Gastrocnemius medialis (tissue), 4 donors: ENCODE measurements around the gene CTCF. TPM values are rescaled to one million over a fixed set of nuclear protein-coding genes. Genes with fewer than 3 reads are reported as not detected.

Experiments used
- ATAC-seq, 2 donors: fragments of 150-250 bp; one replicate each; pipeline ENCODE4 v1.9.1; 2016
- DNase-seq, 2 donors: peaks; one replicate each; pipeline ENCODE4 v3.0.0-alpha.2; 2019
- H3K27ac ChIP-seq, 4 donors: fragments of 200-600 bp; sonication (generic); 1 replicate in 1 of 4; 2 replicates in 3 of 4; pipeline ENCODE4 v1.5.1; 2016 to 2018; ENCODE audit warnings: mild to moderate bottlenecking in 2 of 4, moderate library complexity in 1 of 4
- H3K27me3 ChIP-seq, 3 donors: fragments of 200-600 bp; sonication (generic) in 2 of 3; 1 replicate in 1 of 3; 2 replicates in 2 of 3; pipeline versions ENCODE4 v1.5.1 to v1.6.0; 2016 to 2019; ENCODE audit warnings: mild to moderate bottlenecking in 1 of 3, moderate library complexity in 1 of 3
- H3K36me3 ChIP-seq, 2 donors: fragments of 200-600 bp; sonication (generic) in 1 of 2; one replicate each; pipeline ENCODE4 v1.5.1; 2017 to 2018
- H3K4me1 ChIP-seq, 2 donors: fragments of 200-600 bp; sonication (generic) in 1 of 2; one replicate each; pipeline ENCODE4 v1.5.1; 2016 to 2017; ENCODE audit warnings: mild to moderate bottlenecking in 2 of 2
- H3K4me3 ChIP-seq, 4 donors: fragments of 200-600 bp; sonication (generic) in 3 of 4; 1 replicate in 1 of 4; 2 replicates in 3 of 4; pipeline ENCODE4 v1.5.1; 2016 to 2019; ENCODE audit warnings: mild to moderate bottlenecking in 2 of 4
- H3K9me3 ChIP-seq, 3 donors: fragments of 200-600 bp; sonication (generic) in 2 of 3; 1 replicate in 1 of 3; 2 replicates in 2 of 3; pipeline ENCODE4 v1.5.1; 2016 to 2019
- POLR2A ChIP-seq, 2 donors: fragments of 450-650 bp; IDR thresholded peaks; one replicate each; pipeline ENCODE4 v1.6.1; 2017; ENCODE audit warnings: antibody characterized with exemption in 2 of 2, mild to moderate bottlenecking in 2 of 2, moderate library complexity in 2 of 2
- in situ Hi-C, 4 donors: fragments of 200-750 bp; cut with MboI; loops; one replicate each; pipeline versions ENCODE4 v1.15.0 to v1.8.0; 2017; ENCODE audit warnings: low sequenced_read_pairs in 4 of 4
- intact Hi-C: fragments of 100-400 bp; cut with DNase I; formaldehyde crosslinking; loops from one replicate; pipeline ENCODE4 v1.15.1; 2023; ENCODE audit warnings: low total_unique reads
- total RNA-seq, 4 donors: library from RNA; depleted of rRNA; stranded (reverse); fragments of >200 nt; gene quantifications; one replicate each; pipeline versions ENCODE4 v1.1.0 to v1.2.3, GENCODE V29; 2016
- TF ChIP-seq, protein P1 (sequence below), 5 experiments: fragments of 450-650 bp in 3 of 5; fragments of 200-600 bp in 2 of 5; sonication (generic) in 2 of 5; IDR thresholded peaks in 4 of 5; conservative IDR thresholded peaks in 1 of 5; 1 replicate in 4 of 5; 2 replicates in 1 of 5; pipeline ENCODE4 v1.5.1; 2016 to 2019; ENCODE audit warnings: antibody characterized with exemption in 5 of 5, mild to moderate bottlenecking in 3 of 5, moderate library complexity in 3 of 5

CTCF gene
- total RNA-seq, 4 donors from 2014 or later = 25.9 to 35.9 (median 30.3) TPM

DNA sequence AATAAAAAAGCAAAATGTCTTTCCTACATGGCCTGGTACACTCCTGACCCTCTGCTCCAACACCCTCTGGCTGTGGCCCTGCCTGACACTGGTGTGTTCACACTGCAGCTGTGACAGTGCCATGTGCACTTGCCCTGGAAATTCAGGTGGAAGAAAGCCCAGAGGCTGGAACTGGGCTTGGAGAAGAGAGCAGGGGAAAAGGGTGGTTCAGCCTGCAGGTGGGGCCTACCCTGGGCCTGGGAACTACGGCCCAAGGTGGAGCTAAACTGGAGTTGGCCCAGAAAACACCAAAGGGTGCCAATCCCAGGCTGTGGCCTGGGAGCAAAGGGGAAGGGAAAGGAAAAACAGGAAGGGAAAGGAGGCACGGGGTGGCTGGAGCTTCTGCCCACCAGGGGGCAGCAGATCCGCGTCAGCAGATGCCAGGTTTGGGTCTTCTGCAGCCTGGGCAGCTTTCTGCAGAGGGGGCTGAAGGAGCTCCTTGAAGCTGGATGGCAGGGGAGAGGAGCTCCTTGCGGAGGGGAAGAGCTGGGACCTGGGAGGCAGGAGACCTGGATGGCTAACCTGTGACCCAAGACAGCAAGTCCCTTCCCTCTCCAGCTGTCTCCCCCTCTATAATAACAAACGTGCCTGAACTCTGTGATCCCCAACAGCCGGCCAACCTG is 15.4 kb upstream of the CTCF start:
- no peak overlapping the region for H3K4me3 ChIP-seq
- TF ChIP-seq POLR2A (IDR thresholded peaks at IDR 0.05) = no peak
- TF ChIP-seq, protein P1, sequence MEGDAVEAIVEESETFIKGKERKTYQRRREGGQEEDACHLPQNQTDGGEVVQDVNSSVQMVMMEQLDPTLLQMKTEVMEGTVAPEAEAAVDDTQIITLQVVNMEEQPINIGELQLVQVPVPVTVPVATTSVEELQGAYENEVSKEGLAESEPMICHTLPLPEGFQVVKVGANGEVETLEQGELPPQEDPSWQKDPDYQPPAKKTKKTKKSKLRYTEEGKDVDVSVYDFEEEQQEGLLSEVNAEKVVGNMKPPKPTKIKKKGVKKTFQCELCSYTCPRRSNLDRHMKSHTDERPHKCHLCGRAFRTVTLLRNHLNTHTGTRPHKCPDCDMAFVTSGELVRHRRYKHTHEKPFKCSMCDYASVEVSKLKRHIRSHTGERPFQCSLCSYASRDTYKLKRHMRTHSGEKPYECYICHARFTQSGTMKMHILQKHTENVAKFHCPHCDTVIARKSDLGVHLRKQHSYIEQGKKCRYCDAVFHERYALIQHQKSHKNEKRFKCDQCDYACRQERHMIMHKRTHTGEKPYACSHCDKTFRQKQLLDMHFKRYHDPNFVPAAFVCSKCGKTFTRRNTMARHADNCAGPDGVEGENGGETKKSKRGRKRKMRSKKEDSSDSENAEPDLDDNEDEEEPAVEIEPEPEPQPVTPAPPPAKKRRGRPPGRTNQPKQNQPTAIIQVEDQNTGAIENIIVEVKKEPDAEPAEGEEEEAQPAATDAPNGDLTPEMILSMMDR (IDR thresholded peaks at IDR 0.05 in 4 of 5, conservative IDR thresholded peaks at IDR 0.05 in 1 of 5) = peak; percentile 76 to 97 (median 93)

DNA sequence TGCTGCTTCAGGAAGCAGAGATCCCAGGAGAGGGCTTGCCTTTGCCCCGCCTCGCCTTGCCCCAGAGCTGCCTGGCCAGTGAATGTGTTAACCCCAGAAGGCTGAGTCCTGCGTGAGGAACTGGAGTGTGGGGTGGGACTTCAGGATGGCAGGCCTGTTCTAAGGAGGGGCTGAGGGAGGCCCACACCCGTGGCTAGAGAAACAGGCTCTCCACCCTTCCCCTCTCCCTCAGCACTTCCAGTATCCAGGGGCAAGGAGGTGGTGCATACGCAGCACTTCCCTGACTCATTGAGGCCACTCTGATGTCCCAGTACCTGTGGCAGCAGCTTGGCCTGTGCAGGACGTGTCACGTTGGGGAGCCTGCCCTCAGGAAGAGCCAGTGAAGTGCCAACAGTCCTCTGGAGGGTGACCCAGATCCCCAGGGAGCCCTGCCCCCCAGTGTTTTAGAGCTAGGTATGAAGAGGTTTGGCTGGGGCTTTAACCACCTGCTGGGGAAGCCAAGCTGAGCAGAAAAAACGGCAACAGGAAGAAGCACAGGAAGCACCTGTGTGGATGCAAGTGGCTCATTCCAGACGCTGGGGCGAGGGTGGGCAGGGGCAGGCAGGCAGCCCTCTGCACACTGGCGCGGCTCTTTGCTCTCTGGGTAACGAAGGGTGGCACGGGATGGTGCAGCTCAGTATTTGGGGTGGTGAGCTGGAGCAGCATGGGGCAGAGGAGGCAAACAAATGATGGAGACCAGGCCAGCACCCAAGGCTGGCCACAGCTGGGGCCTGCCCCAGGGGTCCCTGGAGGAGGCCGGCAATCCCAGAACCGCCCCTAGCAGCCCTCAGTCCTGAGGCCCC is 14.7 kb upstream of the CTCF start:
- Histone ChIP-seq H3K27me3 (no peaks in the 10 kb centered on the region), H3K27ac (peak overlapping the region; percentile 0 to 74 (median 39)), H3K4me1 (peaks cover 47 to 58% of the 10 kb centered on the region in 2 donors), H3K4me3 (no peak overlapping the region), H3K36me3 (peaks cover 0 to 37% of the 10 kb centered on the region in 2 donors), H3K9me3 (no peaks in the 10 kb centered on the region)
- DNase-seq (no peak), ATAC-seq (peak in 1 of 2 donors; percentile 11)
- in situ Hi-C loops (loop anchor here in 1 of 4 donors (10.0 kb wide), 1 partner anchor 97 kb away; the partner anchor contains the start of gene CARMIL2), intact Hi-C loops (loop anchor here (1.0 to 2.0 kb wide), 2 partner anchors 15 to 97 kb away; partner anchors contain the start of genes CARMIL2 and CTCF)
- TF ChIP-seq, protein P1 (IDR thresholded peaks at IDR 0.05 in 4 of 5, conservative IDR thresholded peaks at IDR 0.05 in 1 of 5) = no peak
- no peak for TF ChIP-seq POLR2A (IDR thresholded peaks at IDR 0.05)

More for the DNA sequence above, 15.4 kb upstream of the CTCF start:
- in situ Hi-C loops (loop anchor here in 1 of 4 donors (10.0 kb wide), 1 partner anchor 98 kb away; the partner anchor contains the start of gene CARMIL2), intact Hi-C loops (loop anchor here (1.0 to 2.0 kb wide), 2 partner anchors 15 to 98 kb away; partner anchors contain the start of genes CARMIL2 and CTCF)
- peak overlapping the region; percentile 46 to 74 (median 62) for H3K27ac ChIP-seq
- no peaks in the 10 kb centered on the region for H3K9me3 ChIP-seq
- peak in 1 of 2 donors; percentile 69 for DNase-seq
- no peaks in the 10 kb centered on the region for H3K27me3 ChIP-seq
- ATAC-seq = peak; percentile 62 to 78
- peaks cover 0 to 42% of the 10 kb centered on the region in 2 donors for H3K36me3 ChIP-seq
- peaks cover 39 to 51% of the 10 kb centered on the region in 2 donors for H3K4me1 ChIP-seq

DNA sequence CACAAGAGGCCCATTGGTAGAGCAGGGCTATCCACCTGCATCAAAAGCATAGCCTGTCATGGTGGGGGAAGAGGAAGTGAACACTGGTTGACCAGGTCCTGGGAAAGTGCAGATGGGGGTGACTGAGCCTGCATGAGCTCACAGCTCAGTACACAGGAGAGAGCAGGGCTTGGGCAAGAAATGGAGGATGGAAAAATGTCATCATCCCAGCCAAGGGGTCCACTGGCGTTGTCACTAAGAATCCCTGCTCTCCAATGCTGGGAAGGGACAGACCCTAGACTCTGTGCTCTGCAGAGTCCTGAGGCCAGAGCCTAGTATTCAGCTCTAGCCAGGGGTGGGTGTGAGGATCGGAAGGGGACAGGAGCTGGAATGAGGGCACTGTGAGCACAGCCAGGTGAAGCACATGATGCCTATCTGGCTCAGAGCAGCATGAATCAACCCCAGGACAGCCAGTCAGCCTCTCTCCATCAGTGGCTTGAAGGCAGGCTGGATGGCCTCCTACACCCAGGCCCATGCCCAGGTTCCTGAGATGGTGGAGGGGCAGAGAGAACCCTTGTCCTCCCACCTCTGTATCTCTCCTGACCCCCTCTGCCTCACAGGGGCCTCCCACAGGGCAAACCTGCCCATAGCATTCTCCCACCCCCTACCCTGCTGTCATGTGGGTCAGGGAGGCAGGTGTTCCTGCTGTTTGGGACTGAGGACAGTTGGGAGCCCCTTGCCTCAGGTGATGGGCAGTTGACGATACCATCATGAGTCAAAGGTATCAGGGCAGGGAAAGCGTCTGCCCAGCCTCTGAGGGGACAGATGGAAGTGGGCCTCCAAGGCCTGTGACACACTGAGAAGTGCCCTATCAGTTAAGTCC is 13.8 kb upstream of the CTCF start:
- no peak for DNase-seq
- in situ Hi-C loops = loop anchor here in 1 of 4 donors (10.0 kb wide), 1 partner anchor 96 kb away; the partner anchor contains the start of gene CARMIL2
- intact Hi-C loops = no loop called here

More for the DNA sequence above, 13.8 kb upstream of the CTCF start:
- no peak for TF ChIP-seq POLR2A (IDR thresholded peaks at IDR 0.05)
- TF ChIP-seq, protein P1 (IDR thresholded peaks at IDR 0.05 in 4 of 5, conservative IDR thresholded peaks at IDR 0.05 in 1 of 5) = no peak
- Histone ChIP-seq H3K27me3 (no peaks in the 10 kb centered on the region), H3K27ac (peak overlapping the region; percentile 0 to 74 (median 63)), H3K4me3 (no peak overlapping the region), H3K4me1 (peaks cover 55 to 63% of the 10 kb centered on the region in 2 donors), H3K9me3 (no peaks in the 10 kb centered on the region), H3K36me3 (peaks cover 0 to 30% of the 10 kb centered on the region in 2 donors)
- peak in 1 of 2 donors; percentile 20 for ATAC-seq
